GM12865 (cell line): Measurements from ENCODE around the gene CDKN3.
A peak's percentile ranks its signal among the peaks of the same experiment; 100 is the strongest.
"Not testable (repeated sequence)": the region's sequence is repeated elsewhere in the genome, so short reads cannot be mapped to it uniquely, and the experiment has no call there.

Source experiments
- DNase-seq: peaks from one replicate; pipeline ENCODE4 v3.0.0; 2010; ENCODE audit warnings: low read depth
- H3K4me3 ChIP-seq: 2 replicates; pipeline ENCODE4 v1.5.1; 2011; ENCODE audit warnings: mild to moderate bottlenecking, low read depth, low read length, control low read depth
- CTCF ChIP-seq: IDR thresholded peaks from 2 replicates; pipeline ENCODE4 v1.5.1; 2011; ENCODE audit warnings: low read length, control low read depth, low read depth, inconsistent platforms; ENCODE audit not compliant: insufficient read depth; ENCODE audit errors: missing control alignments

The CDKN3 gene

DNA sequence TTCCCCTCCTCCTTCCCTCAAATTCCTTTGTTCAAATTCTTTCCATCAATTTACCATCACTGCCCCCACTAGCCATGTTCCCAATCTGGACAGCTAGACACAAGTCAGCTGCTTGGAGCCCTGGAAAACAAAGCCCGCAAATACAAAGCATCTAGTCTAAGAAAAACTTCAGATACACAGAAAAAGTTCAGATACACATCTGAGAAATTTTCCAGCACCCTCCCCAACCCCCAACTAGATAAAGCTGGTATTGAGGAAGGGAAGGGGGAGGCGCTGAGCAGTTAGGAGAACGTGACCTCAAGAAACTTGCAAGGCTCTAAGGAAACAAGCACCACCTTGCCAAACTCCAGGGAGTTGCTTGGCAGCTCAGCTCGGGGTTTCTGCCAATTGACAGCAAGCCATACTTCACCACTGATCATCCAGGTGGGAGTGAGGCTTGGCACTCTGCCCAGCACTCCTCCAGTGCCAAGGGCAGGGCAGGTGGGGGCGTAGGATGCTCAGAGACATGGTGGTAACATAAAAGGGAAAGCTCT is 49.4 kb downstream of the CDKN3 start:
- no peak for TF ChIP-seq CTCF
- no peak for DNase-seq
- H3K4me3 ChIP-seq = no peak overlapping the region

GRCh38 chr14:54447231-54447692 is 50.5 kb downstream of the CDKN3 start:
- no peak for TF ChIP-seq CTCF
- H3K4me3 ChIP-seq = no peak overlapping the region
- DNase-seq = no peak

DNA sequence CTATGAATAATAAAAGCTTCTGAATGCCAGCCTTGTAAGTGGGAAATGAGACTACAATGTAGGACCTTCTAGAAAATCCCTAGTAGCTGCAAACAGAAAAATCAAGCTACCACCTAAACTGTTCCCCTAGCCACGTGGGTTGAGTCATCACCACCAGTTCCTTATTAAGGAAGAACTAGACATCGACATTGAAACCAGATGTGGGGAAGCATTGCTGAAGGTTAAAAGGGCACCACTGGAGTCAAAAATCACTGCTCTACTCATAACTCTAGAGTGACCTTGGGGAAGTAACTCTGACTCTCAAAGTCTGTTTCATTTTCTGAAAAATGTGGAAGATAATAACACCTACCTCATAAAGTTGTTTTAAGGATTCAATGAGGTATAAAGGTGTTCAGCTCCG is 53.7 kb downstream of the CDKN3 start:
- H3K4me3 ChIP-seq = no peak overlapping the region
- peak; percentile 70 for DNase-seq
- no peak for TF ChIP-seq CTCF

GRCh38 chr14:54451121-54451601 is 54.4 kb downstream of the CDKN3 start:
- H3K4me3 ChIP-seq = no peak overlapping the region
- TF ChIP-seq CTCF = no peak
- DNase-seq = no peak

DNA sequence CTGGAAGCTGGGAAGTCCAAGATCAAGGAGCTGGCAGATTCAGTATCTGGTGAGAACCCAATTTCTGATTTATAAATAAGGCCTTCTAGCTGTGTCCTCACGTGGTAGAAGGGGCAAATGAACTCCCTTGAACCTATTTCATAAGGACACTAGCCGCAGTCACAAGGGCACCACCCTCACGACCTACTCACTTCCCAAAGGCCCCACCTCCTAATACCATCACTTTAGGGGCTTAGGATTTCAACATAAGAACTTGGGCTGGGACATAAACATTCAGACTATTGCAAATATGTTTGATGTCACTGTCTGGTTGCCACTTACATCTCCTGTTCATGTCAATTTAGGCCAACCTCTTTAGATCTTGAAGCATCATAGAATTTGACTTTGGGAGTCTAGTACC is 55.2 kb downstream of the CDKN3 start:
- no peak overlapping the region for H3K4me3 ChIP-seq
- no peak for TF ChIP-seq CTCF
- DNase-seq = no peak

DNA sequence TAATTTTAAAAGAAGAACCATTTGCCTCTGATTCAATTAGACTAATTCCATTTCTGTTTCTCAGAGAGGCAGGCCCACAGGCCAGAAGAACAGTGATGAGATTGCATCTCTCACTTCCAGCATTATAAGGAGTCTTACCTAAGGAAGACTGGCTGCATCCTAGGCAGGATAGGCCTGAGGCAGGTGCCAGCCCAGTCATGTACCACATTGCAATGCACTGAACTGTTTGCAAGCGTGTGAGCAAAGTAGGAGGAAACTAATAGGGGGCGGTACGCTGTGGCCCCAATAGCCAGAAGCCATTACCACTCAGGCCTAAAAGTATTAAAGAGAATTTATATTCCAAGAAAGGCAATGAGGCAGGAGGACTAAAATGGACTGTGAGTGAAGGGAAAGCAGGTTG is 56.4 kb downstream of the CDKN3 start:
- DNase-seq = no peak
- no peak for TF ChIP-seq CTCF
- H3K4me3 ChIP-seq = no peak overlapping the region

- not testable (repeated sequence) for DNase-seq, H3K4me3 ChIP-seq
Measured at GRCh38 chr14:54453990-54454389, 57.2 kb downstream of the CDKN3 start.
